NCI-H2081 treated with DMSO at 0.1 percent for 48 hours (cell line): ENCODE data around the gene BRD2.
A peak's percentile ranks its signal among the peaks of the same experiment; 100 is the strongest.
"Not testable (repeated sequence)": the region's sequence is repeated elsewhere in the genome, so short reads cannot be mapped to it uniquely, and the experiment has no call there.

Experiments
- DNase-seq: peaks from one replicate; lab custom pipeline; 2025; lab: John Stamatoyannopoulos, UW

The BRD2 gene

DNA sequence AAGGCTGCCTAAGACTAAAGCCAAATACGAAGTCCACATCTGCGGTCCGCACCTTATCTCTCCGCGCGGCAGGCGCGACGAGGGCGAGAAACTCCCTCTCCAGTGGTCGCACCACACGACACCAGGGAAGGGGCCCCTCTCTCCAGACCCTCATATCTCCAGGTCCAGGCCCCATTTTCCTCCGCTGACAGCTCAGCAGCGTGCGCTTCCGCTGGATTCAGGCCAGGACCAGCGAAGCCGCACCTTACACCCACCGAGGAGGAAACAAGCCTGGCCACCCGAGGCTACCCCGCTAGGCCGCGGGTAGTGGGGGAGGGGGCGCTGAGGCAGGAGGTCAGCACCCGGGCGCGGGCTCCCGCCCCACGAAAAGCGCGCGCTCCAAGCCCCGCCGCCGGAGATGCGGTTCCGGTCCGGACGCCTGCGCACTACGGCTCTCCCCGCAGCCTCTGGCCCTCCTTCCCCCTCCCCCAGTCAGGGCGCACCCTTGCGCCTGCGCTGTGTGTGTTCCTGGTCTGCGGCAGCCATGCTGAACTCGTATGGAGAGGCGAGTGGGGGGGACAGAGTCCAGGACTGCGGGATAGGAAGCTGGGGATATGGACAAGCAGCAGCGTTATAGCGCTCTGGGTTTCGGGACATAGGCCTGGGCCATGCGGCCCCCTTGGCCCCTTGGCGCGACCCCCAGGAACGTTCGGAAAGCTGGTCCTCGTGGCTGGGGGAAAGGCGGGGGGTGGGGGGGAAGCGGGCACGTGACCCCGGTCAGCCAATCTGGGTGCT, at the start of gene BRD2:
TSS of gene BRD2 (plus strand) at position 502 of the 774 bp plus-strand sequence. CDS start 4,305 bp downstream, outside the sequence.
- DNase-seq, result peak; percentile 49

GRCh38 chr6:32920715-32921114, 47.7 kb upstream of the BRD2 start:
- no peak for DNase-seq

DNA sequence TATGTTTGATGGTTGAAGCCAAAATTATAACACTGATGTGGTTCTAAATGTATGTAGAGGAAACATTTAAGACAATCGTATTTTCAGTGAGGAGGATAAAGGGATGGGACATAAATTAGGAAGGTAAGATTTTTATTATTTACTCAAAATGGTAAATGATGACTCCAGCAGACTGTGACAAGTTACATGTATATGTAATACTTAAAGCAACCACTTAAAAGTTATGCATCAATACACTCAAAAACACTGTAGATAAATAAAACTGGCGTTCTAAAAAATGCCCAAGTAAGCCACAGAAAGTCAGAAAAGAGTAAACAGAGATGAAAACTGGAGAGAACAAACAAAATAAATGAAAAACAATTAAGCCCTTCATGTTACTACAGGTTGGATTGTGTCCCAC, 46.3 kb upstream of the BRD2 start:
- no peak for DNase-seq

DNA sequence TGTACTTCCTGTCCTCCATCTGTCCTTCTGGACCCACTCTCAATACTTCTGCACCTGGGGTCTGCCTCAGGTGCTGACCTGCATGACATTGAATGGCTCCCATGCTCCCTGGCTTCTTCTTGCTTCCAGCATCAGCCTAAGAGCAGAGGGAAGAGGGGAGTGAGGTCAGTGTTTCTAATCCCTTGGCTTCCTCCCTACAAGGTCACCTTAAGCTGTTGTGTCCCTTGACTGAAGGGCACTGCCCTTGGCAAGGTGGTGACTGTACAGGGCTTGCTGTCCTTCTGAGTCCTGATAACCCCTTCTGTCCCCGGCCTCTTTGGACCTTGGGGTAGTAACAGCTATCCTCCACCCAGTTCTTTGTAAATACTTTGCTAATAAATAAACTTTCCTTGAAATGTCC, 37.2 kb upstream of the BRD2 start:
- DNase-seq, result no peak

DNA sequence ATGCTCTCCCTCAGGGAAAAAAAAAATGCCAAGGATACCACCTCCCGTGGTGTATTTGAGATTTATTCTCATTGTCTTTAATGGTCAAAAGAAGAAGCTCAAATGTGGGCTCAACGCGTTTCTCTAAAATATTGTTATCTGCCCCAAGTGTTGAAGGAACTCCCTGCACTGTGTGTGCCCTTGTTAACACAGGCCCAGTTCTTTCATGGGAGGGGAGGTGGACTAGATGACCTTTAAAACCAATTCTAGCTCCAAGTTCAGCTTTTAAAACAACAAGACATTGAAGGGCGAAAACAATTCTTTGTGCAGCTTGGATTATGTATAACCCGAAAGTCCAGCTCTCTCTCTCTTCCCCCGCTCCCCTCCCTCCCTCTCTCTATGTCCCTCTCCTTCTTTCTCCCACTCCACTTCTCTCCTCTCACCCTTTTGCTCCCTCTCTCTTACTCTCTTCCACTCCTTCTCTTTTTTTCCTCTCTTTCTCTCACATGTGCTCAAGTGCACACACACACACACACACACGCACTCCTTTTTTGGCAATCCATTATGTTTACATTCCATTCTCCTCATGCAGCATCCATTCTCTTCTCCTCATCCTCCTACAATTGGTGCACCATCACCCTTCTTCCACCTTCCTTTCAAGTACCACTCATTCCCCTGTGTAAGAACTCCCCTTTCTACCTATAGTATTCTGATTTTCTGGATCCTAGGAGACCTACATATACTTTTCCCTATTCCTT, 36.1 kb upstream of the BRD2 start:
- DNase-seq, result no peak

- DNase-seq, result no peak
Measured at GRCh38 chr6:32933661-32934085, 34.7 kb upstream of the BRD2 start.

DNA sequence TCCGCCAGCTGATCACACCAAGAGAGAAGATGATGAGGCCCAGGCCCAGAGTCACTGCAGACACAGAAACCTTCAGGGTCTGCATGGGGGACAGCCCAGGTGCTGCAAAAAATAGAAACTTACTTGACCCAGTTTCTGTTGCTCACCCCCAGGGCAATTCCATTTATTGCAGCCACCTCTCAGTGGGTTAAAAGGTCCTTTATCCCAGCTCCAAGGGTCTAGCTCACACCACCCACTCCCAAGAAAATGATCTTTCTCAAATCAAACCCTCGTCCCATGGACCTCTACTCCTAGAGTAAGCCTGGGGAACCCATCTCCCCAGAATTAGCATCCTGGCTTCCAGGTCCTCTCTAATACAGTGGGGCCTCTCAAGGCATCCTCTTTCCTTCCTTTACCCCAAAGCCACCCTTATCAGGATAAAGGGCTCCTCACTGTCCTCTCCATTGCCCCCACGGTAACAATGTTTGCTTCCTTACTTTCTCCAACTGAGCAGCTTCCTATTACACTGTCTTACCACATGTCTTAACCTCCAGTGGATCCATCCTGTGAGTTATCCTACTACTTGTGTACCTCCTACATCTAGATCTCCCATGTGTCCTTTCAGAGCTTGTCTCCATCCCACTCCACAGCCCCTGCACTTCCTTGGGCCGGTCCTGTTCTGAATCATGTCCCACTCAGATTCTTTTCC, 32.7 kb upstream of the BRD2 start:
- DNase-seq, result no peak

DNA sequence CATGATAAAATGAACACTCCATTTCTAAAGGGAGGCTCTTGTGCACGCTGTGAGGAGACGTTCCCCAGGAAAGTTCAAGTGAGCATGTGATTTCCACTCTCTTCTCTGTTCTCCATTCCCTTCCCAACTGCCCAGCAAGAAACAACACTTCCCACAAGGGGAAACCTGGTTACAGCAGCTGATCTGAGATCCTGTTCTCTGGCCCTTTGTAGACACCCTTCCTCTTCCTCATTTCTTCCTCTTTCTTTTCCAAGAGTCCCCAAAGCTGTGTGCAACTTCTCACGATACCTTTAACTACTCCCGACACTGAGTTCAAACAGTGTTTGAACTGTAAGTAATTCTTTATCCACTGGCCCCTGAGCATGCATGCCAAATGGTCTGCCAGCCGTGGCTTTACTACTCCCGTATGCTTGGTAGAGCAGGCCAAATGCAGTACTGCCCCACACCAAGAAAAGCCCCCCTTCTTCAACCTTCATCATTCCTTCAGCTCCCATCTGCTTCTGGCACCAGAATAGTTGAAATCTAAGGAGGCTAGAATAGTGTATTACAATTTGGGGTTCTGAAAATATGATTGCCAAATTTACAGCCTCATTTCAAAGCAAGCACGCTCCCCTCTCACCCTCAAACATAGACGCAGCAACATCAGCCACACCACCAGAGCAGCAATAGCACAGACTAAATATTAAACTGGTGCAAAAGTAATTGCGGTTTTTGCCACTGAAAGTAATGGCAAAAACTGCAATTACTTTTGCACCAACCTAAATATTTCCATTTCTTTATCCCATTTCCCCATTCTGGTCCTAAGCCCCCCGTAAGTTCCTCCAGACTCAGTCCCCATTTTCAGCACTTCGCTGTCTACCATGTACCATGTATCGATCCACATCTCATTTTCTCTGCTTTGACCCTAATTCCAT, 31.9 kb upstream of the BRD2 start:
- DNase-seq, result no peak

- no peak for DNase-seq
Measured at GRCh38 chr6:32937230-32937633, 31.2 kb upstream of the BRD2 start.

DNA sequence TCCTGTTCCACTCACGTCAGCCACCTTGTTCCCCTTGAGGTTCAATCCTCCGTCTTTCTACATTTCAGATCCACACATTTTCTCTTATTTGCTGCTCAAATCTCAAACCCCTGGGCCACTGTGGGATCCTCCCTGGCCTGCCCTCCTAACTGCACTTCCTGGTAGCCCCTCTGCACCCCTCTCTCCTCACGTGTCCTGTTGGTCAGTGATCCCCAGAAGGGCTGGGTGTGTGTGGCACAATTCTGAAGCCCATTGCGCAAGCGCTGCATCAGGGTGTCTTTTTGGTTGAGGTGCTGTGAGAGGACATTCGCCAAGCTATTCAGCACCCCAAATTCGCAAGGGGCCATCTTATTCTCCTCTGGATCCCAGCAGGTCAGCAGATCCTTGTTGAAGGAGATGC, 29.9 kb upstream of the BRD2 start:
- no peak for DNase-seq

GRCh38 chr6:32940656-32941213, 27.7 kb upstream of the BRD2 start, which contains the start of gene HLA-DMB:
HLA-DMB (minus strand) TSS chr6:32941028; CDS start chr6:32940807, 221 bp downstream.
- no peak for DNase-seq

GRCh38 chr6:32941214-32941768, 27.1 kb upstream of the BRD2 start:
- no peak for DNase-seq

GRCh38 chr6:32942555-32943123, 25.8 kb upstream of the BRD2 start:
- not testable (repeated sequence) for DNase-seq

GRCh38 chr6:32943864-32944649, 24.3 kb upstream of the BRD2 start:
- no peak for DNase-seq

- DNase-seq, result no peak
Measured at GRCh38 chr6:32945108-32945760, 23.2 kb upstream of the BRD2 start.

DNA sequence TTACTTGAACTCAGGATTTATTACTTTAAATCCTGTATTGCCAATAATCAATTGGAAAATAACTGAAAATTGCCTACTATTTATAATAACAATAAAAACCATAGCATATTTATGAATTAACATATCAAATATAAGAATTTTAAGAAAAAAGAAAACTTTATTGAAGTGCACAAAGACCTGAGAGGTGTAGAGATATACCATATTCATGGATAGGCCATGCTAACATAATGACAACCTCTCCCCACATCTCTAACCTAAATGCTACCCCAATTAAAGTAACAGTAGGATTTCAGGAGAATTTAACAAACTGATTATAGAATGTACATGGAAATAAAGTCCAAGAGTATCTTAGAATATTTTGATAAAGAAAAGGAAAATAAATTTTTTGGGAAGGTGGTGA, 22.4 kb upstream of the BRD2 start:
- no peak for DNase-seq

DNA sequence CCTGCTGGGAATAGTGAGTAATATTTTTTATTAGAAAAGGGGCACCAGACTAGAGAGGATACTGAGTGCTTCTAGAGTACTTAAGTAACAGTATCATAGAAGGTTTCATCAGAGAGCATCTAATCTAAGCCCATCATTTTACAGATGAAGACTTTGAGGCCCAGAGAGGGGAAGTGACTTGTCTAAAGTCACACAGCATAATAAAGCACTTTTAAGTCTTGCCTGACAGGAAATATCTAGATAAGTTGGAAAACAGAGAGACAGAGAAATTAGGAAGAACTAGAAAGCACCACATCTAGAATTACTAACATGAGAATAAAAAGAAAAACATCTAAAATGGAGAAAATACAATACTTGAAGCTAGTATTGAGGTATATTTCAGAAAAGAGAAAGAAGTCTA, 21.5 kb upstream of the BRD2 start:
- DNase-seq, result no peak

- DNase-seq, result no peak
Measured at GRCh38 chr6:32947552-32948465, 20.6 kb upstream of the BRD2 start.
